ENCODE results near the gene NUDT14. TPM values are rescaled to one million over a fixed set of nuclear protein-coding genes. Genes with fewer than 3 reads are reported as not detected.

NUDT14 gene
- 10 to 100 TPM; 17.1 to 18.9 TPM for total RNA-seq

- peaks cover 0 to 22% of the 10 kb centered on the region in 2 donors for H3K4me1 ChIP-seq
- H3K27me3 ChIP-seq = no peaks in the 10 kb centered on the region
- H3K27ac ChIP-seq = peak within 1 kb of the TSS; percentile 16 to 60
- no peak for TF ChIP-seq CTCF (IDR thresholded peaks at IDR 0.05)
- H3K9me3 ChIP-seq = no peaks in the 10 kb centered on the region
- no peaks in the 10 kb centered on the region for H3K36me3 ChIP-seq
- DNase-seq (ENCODE audit: low spot score) = no peak
- H3K4me3 ChIP-seq = peak within 1 kb of the TSS; percentile 49 to 57
Observed at GRCh38 chr14:105180592-105181548, at the start of gene NUDT14. TSS of gene NUDT14 (minus strand) at chr14:105181312. CDS start at chr14:105181209, 103 bp downstream.

- H3K27me3 ChIP-seq = no peaks in the 10 kb centered on the region
- H3K27ac ChIP-seq = no peak overlapping the region
- no peaks in the 10 kb centered on the region for H3K4me1 ChIP-seq
- no peak for TF ChIP-seq CTCF (IDR thresholded peaks at IDR 0.05)
- DNase-seq (ENCODE audit: low spot score) = no peak
- peaks cover 26% of the 10 kb centered on the region for H3K36me3 ChIP-seq
- no peak overlapping the region for H3K4me3 ChIP-seq
- H3K9me3 ChIP-seq = no peaks in the 10 kb centered on the region
Observed at GRCh38 chr14:105229099-105229655, 48.1 kb upstream of the NUDT14 start.

- no peak for TF ChIP-seq CTCF (IDR thresholded peaks at IDR 0.05)
- DNase-seq (ENCODE audit: low spot score) = no peak
- Histone ChIP-seq H3K4me1 (no peaks in the 10 kb centered on the region), H3K9me3 (no peaks in the 10 kb centered on the region), H3K4me3 (no peak overlapping the region), H3K27ac (no peak overlapping the region), H3K27me3 (no peaks in the 10 kb centered on the region), H3K36me3 (peaks cover 29% of the 10 kb centered on the region)
Observed at GRCh38 chr14:105228562-105228961, 47.5 kb upstream of the NUDT14 start.

GRCh38 chr14:105227346-105227745 lies 46.2 kb upstream of the NUDT14 start:
- Histone ChIP-seq H3K27me3 (no peaks in the 10 kb centered on the region), H3K36me3 (peaks cover 37% of the 10 kb centered on the region), H3K27ac (no peak overlapping the region), H3K4me1 (no peaks in the 10 kb centered on the region), H3K9me3 (no peaks in the 10 kb centered on the region), H3K4me3 (no peak overlapping the region)
- DNase-seq (ENCODE audit: low spot score) = no peak
- no peak for TF ChIP-seq CTCF (IDR thresholded peaks at IDR 0.05)

GRCh38 chr14:105226198-105226597 lies 45.1 kb upstream of the NUDT14 start:
- Histone ChIP-seq H3K27ac (no peak overlapping the region), H3K4me1 (peaks cover 0 to 2% of the 10 kb centered on the region in 2 donors), H3K36me3 (peaks cover 43% of the 10 kb centered on the region), H3K4me3 (no peak overlapping the region), H3K27me3 (no peaks in the 10 kb centered on the region), H3K9me3 (no peaks in the 10 kb centered on the region)
- no peak for TF ChIP-seq CTCF (IDR thresholded peaks at IDR 0.05)
- no peak for DNase-seq (ENCODE audit: low spot score)

Data from right atrium auricular region (tissue), 2 donors.